ENCODE results near the gene JAKMIP1. TPM values are rescaled to one million over a fixed set of nuclear protein-coding genes. Genes with fewer than 3 reads are reported as not detected.

The JAKMIP1 gene
- total and polyA plus RNA-seq, 2 of the 13 experiments (the other 11 are each of a cell fraction or from before 2014, with no cell fraction given), result not detected

DNA sequence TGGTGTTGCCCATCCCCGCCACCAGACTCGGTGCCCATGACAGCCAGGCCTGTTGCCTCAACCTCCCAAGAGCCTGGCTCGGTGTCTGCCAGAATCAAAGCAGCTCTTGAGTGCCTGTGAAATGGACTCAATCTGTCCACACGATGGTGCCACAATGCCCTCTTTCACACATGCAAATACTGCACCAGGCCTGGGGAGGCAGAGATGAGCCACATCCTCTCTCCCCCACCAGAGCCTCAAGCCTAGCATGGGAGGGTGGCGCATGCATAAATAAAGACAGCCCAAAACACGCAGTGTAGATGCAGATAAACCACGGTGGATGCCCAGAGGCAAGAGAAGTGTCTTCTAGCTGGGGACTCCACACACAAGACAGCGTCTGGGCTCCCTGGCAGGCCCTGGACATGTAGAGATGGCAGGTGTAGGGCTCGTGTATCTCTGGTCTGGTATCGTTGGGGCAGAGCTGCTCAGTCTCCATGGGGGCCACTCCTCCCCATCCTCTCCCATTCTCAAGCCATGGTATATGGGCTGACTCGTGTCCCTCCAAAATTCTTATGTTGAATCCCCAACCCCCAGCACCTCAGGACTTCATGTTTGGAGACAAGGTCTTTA, 65.6 kb downstream of the JAKMIP1 start (continued):
- TF ChIP-seq ZUFSP (CRISPR knock-in tag; IDR thresholded peaks at IDR 0.05; ENCODE audit: borderline replicate concordance) (no peak), ZNF619 (CRISPR knock-in tag; IDR thresholded peaks at IDR 0.05) (no peak), ARNT2 (CRISPR knock-in tag; IDR thresholded peaks at IDR 0.05; ENCODE audit: low read depth) (no peak), HOXA9 (CRISPR knock-in tag; IDR thresholded peaks at IDR 0.05; ENCODE audit: borderline replicate concordance) (no peak), HNRNPH1 (optimal IDR thresholded peaks at IDR 0.05; ENCODE audit: low read depth, low read length) (no peak), ZNF737 (CRISPR knock-in tag; IDR thresholded peaks at IDR 0.05; ENCODE audit: borderline replicate concordance) (no peak), ZBTB21 (CRISPR knock-in tag; IDR thresholded peaks at IDR 0.05) (no peak), SMC3 (IDR thresholded peaks at IDR 0.05; ENCODE audit: low read length) (peak; percentile 10; the same call in 1 of the 2 replicates), STAG1 (CRISPR knock-in tag; IDR thresholded peaks at IDR 0.05) (peak; percentile 67), RCOR2 (CRISPR knock-in tag; IDR thresholded peaks at IDR 0.05) (no peak), ZNF660 (CRISPR knock-in tag; IDR thresholded peaks at IDR 0.05; ENCODE audit: borderline replicate concordance, low read depth) (no peak), NFE2L1 (CRISPR knock-in tag; IDR thresholded peaks at IDR 0.05; ENCODE audit: borderline replicate concordance) (no peak), ZNF572 (CRISPR knock-in tag; IDR thresholded peaks at IDR 0.05) (no peak), AKAP8 (CRISPR knock-in tag; IDR thresholded peaks at IDR 0.05) (no peak), PCBP2 (optimal IDR thresholded peaks at IDR 0.05; ENCODE audit: low read depth, low read length, poor library complexity, severe bottlenecking) (no peak), MEF2D (CRISPR knock-in tag; IDR thresholded peaks at IDR 0.05) (no peak), UBTF (CRISPR knock-in tag; IDR thresholded peaks at IDR 0.05) (no peak), POGZ (CRISPR knock-in tag; IDR thresholded peaks at IDR 0.05) (no peak), ZBTB43 (CRISPR knock-in tag; conservative IDR thresholded peaks at IDR 0.05) (no peak), ZNF878 (CRISPR knock-in tag; IDR thresholded peaks at IDR 0.05) (no peak), ZSCAN30 (CRISPR knock-in tag; IDR thresholded peaks at IDR 0.05) (no peak)
- TF ChIP-seq, protein P1, sequence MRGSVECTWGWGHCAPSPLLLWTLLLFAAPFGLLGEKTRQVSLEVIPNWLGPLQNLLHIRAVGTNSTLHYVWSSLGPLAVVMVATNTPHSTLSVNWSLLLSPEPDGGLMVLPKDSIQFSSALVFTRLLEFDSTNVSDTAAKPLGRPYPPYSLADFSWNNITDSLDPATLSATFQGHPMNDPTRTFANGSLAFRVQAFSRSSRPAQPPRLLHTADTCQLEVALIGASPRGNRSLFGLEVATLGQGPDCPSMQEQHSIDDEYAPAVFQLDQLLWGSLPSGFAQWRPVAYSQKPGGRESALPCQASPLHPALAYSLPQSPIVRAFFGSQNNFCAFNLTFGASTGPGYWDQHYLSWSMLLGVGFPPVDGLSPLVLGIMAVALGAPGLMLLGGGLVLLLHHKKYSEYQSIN (CRISPR knock-in tag; IDR thresholded peaks at IDR 0.05; ENCODE audit: borderline replicate concordance), result no peak
